ENCODE measurements around the gene YTHDC1.

YTHDC1 gene

GRCh38 chr4:68361146-68361589, 11.3 kb upstream of the YTHDC1 start:
- DNase-seq: no peak
- intact Hi-C loops (cut with DNase I): no loop called here

- no peak for DNase-seq
- intact Hi-C loops (cut with DNase I): no loop called here
Observed at GRCh38 chr4:68360231-68360968, 10.5 kb upstream of the YTHDC1 start.

- intact Hi-C loops (cut with DNase I): no loop called here
- DNase-seq: no peak
Observed at GRCh38 chr4:68359508-68359907, 9.6 kb upstream of the YTHDC1 start.

GRCh38 chr4:68358988-68359387, 9.1 kb upstream of the YTHDC1 start:
- intact Hi-C loops (cut with DNase I): no loop called here

GRCh38 chr4:68352791-68353190, 2.9 kb upstream of the YTHDC1 start:
- DNase-seq: no peak
- intact Hi-C loops (cut with DNase I): no loop called here

More at GRCh38 chr4:68358988-68359387, 9.1 kb upstream of the YTHDC1 start:
- DNase-seq: no peak

GRCh38 chr4:68349279-68349648, 626 bp downstream of the YTHDC1 start:
- intact Hi-C loops (cut with DNase I): no loop called here
- peak in 8 of 42 donors; percentile 2 to 46 (median 26) for DNase-seq

DNA sequence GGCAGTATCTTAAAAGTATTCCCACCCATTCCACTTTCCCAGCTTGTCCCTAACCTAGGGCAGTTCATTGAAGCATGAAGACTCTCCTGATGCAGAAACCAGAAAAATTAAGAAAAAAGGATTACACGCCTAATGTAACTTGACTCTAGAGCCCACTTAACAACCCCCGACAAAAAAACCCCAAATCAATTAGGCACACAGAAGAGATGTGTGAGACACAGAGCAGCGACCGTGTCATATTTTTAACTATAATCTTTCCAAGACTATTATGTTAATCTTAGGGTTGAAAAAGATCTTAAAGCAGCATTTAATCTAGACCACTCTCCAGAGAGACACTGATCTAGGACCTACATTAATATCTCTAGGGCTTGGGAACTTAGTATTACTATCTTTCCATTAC, 1.3 kb downstream of the YTHDC1 start:
- intact Hi-C loops (cut with DNase I): no loop called here

DNA sequence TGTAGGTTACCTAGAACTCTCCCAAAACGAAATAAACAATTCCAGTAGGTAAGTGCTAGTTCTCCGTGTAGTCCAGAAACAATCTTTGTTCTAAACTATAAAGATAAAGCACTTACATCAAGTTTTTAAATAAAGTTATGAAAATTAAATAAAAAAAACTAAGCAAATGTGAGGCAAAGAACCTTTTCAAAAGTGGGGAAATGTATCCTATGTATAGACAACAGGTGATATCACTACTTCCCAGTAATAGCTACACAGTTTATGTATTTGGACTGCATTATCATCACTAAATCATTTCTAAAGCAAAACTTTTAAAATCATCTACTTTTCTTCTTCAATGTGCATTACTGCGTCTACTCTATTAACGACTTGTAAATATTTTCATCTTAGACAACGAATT, 2.0 kb downstream of the YTHDC1 start:
- intact Hi-C loops (cut with DNase I): no loop called here
- no peak for DNase-seq

More for the DNA sequence above, 1.3 kb downstream of the YTHDC1 start:
- DNase-seq: no peak

GRCh38 chr4:68346461-68346860, 3.4 kb downstream of the YTHDC1 start:
- intact Hi-C loops (cut with DNase I): no loop called here

DNA sequence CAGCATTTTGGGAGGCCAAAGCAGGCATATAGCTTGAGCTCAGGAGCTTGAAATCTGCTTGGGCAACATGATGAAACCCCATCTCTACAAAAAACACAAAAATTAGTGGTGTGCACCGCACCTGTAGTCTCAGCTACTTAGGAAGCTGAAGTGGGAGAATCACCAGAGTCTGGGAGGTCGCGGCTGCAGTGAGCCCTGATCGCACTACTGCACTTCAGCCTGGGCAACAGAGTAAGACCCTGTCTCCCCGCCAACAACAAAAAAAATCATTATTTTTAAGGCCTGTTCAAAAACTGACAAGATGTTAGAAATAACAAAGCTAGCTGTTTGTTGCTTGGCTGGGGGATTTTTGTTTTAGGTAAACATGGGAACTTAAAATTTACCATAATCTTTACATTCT, 5.1 kb downstream of the YTHDC1 start:
- intact Hi-C loops (cut with DNase I): no loop called here
- DNase-seq: no peak

More at GRCh38 chr4:68346461-68346860, 3.4 kb downstream of the YTHDC1 start:
- no peak for DNase-seq

GRCh38 chr4:68344049-68344448, 5.8 kb downstream of the YTHDC1 start:
- intact Hi-C loops (cut with DNase I): no loop called here
- no peak for DNase-seq

DNA sequence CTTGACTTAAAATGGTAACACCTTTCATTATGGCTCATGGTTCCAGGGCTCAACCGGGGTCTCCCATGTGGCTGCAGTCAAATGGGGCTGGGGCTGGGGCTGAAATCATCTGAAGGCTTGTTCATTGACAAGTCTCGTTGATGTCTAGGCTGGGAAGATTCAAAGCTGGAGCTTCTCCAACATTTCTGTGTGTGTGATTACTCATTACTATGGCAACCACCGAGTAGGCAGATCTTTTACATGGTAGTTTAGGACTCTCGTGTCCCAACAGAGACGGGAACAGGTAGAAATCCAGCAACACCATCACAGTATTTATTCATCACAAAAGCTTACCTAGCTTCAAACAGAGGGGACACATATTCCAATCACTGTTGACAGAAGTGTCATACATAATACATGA, 7.8 kb downstream of the YTHDC1 start:
- peak in 23 of 42 donors; percentile 3 to 71 (median 31) for DNase-seq
- intact Hi-C loops (cut with DNase I): no loop called here

GRCh38 chr4:68338625-68339024, 11.3 kb downstream of the YTHDC1 start:
- intact Hi-C loops (cut with DNase I): no loop called here
- no peak for DNase-seq

DNA sequence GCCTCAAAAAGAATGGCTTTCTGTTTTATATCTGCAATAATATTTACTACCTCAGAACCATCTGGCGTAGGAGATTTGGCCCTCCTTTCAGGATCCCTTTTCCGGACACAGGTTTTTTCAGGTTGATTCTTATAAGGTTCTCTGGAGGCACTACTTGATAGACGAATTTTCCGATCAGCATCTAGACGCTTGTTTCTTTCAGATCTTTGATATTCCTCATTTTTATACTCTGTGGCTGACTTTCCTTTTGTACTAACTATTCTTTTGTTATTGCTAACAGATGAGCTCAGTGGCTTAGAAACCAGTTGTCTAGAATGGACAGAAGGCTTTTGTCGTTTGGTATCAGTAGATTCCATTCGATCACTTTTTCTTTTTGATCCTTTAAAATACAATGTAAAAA, 12.4 kb downstream of the YTHDC1 start:
- intact Hi-C loops (cut with DNase I): no loop called here
- DNase-seq: no peak

GRCh38 chr4:68337004-68337403, 12.9 kb downstream of the YTHDC1 start:
- intact Hi-C loops (cut with DNase I): no loop called here
- no peak for DNase-seq

DNA sequence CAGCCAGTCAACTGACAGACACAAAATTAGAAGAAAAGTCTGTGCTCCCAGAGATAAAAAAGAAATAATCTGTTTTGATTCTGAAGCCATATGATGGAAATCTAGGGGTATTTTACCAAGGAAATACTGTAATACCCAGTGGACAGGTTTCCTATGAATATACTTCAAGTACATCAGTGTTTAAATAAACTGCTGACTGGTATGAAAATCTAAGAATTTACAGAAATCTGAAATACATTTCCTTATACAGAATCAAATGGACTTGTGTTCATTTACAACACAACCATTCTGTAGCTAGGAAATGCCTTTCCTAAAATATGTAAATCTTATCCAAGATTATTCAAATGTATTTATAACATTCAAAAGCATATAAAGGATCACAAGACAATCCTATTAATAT, 13.4 kb downstream of the YTHDC1 start:
- DNase-seq: no peak

GRCh38 chr4:68326141-68326540, 23.7 kb downstream of the YTHDC1 start:
- DNase-seq: no peak
- intact Hi-C loops (cut with DNase I): no loop called here

More for the DNA sequence above, 13.4 kb downstream of the YTHDC1 start:
- intact Hi-C loops (cut with DNase I): no loop called here

GRCh38 chr4:68324519-68325262, 25.2 kb downstream of the YTHDC1 start:
- intact Hi-C loops (cut with DNase I): no loop called here
- no peak for DNase-seq

DNA sequence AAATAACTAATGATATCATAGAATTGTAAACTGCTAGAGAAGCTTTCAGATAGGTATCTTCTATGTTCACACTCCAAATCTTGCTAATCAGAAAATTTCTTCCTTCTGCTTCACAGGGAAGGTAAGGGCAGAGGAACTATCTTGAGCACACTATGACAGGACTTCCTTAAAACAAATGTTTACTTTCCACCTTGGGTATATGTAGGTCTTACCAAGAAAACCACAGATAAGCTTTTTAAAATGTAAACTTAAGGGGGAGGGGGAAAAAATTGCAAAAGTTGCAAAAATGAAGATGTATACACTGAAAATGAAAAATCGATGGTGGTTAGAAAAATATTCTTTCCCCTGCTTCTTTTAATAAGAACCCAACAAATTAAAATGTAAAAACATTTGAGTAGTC, 30.9 kb downstream of the YTHDC1 start:
- intact Hi-C loops (cut with DNase I): no loop called here

GRCh38 chr4:68316193-68316969, 33.5 kb downstream of the YTHDC1 start:
- intact Hi-C loops (cut with DNase I): no loop called here
- DNase-seq: no peak

More for the DNA sequence above, 30.9 kb downstream of the YTHDC1 start:
- no peak for DNase-seq
